H1 (cell line): ENCODE measurements around the gene RNU6-9. TPM values are rescaled to one million over a fixed set of nuclear protein-coding genes. Genes with fewer than 3 reads are reported as not detected.

Source experiments
- CTCF ChIA-PET: fragments of 300-600 bp; sonication (Branson Sonifier 250); formaldehyde crosslinking; loops from one replicate; lab custom pipeline; 2021; ENCODE audit not compliant: partially characterized antibody; lab: Charles Lee
- POLR2A ChIA-PET: fragments of 300-600 bp; sonication (Branson Sonifier 250); formaldehyde crosslinking; loops from one replicate; lab custom pipeline; 2021; ENCODE audit warnings: inconsistent platforms; ENCODE audit not compliant: partially characterized antibody; lab: Charles Lee
- DNase-seq, 2 experiments: peaks; one replicate each; pipeline versions ENCODE4 v3.0.0 to v3.0.0-alpha.2; 2010 to 2022; ENCODE audit warnings: low spot score in 2 of 2, low read depth in 1 of 2, mixed read lengths in 1 of 2
- FAIRE-seq: peaks from 2 replicates; lab custom pipeline; 2011; peaks lifted over from hg19 to GRCh38; lab: Jason Lieb, UNC
- H2AFZ ChIP-seq: 2 replicates; pipeline ENCODE4 v1.8.1; 2012; ENCODE audit warnings: low read length, inconsistent platforms
- H2AK5ac ChIP-seq: 2 replicates; pipeline ENCODE4 v1.6.1; 2013; ENCODE audit warnings: low read depth, low read length
- H2BK120ac ChIP-seq: replicated peaks from 2 replicates; pipeline ENCODE3; 2013; ENCODE audit warnings: low read depth, low read length, inconsistent platforms
- H2BK12ac ChIP-seq: 2 replicates; pipeline ENCODE4 v1.6.1; 2013; ENCODE audit warnings: low read depth, low read length
- H2BK15ac ChIP-seq: 2 replicates; pipeline ENCODE4 v1.6.1; 2013; ENCODE audit warnings: low read length
- H2BK20ac ChIP-seq: 2 replicates; pipeline ENCODE4 v1.6.1; 2013; ENCODE audit warnings: low read length
- H2BK5ac ChIP-seq: 2 replicates; pipeline ENCODE4 v1.6.1; 2013; ENCODE audit warnings: low read depth, low read length
- H3K14ac ChIP-seq: 2 replicates; pipeline ENCODE4 v1.6.1; 2013; ENCODE audit warnings: inconsistent platforms; ENCODE audit not compliant: insufficient read length
- H3K18ac ChIP-seq: 2 replicates; pipeline ENCODE4 v1.6.1; 2013; ENCODE audit warnings: low read length; ENCODE audit errors: extremely low read depth
- H3K23ac ChIP-seq: 2 replicates; pipeline ENCODE4 v1.6.1; 2013; ENCODE audit warnings: inconsistent platforms; ENCODE audit not compliant: insufficient read length
- H3K23me2 ChIP-seq: 2 replicates; pipeline ENCODE4 v1.6.1; 2013; ENCODE audit warnings: low read depth, low read length
- H3K27ac ChIP-seq: 2 replicates; pipeline ENCODE4 v1.6.1; 2011; ENCODE audit warnings: low read depth, low read length, inconsistent platforms
- H3K27me3 ChIP-seq, 4 experiments: replicated peaks in 1 of 4; 1 replicate in 1 of 4; 2 replicates in 3 of 4; pipeline versions ENCODE4 v1.6.1 to v1.8.1; 2011 to 2013; ENCODE audit warnings: low read length in 3 of 4, mild to moderate bottlenecking in 3 of 4, inconsistent platforms in 2 of 4, mixed read lengths in 2 of 4, moderate library complexity in 1 of 4; ENCODE audit not compliant: control insufficient read depth in 3 of 4, insufficient read depth in 3 of 4; ENCODE audit errors: extremely low read depth in 1 of 4
- H3K36me3 ChIP-seq, 4 experiments: 2 replicates each; pipeline versions ENCODE4 v1.6.1 to v1.8.1; 2011 to 2013; ENCODE audit warnings: mild to moderate bottlenecking in 4 of 4, low read length in 3 of 4, moderate library complexity in 2 of 4, control low read depth in 1 of 4, inconsistent platforms in 1 of 4; ENCODE audit not compliant: insufficient read depth in 4 of 4, control insufficient read depth in 2 of 4
- H3K4ac ChIP-seq: replicated peaks from 2 replicates; pipeline ENCODE3; 2013; ENCODE audit warnings: low read length, low read depth, mixed read lengths, inconsistent platforms; ENCODE audit not compliant: insufficient read length
- H3K4me1 ChIP-seq, 4 experiments: replicated peaks in 1 of 4; 1 replicate in 1 of 4; 2 replicates in 3 of 4; pipeline versions ENCODE4 v1.6.1 to v1.8.1; 2011 to 2013; ENCODE audit warnings: low read length in 3 of 4, inconsistent platforms in 2 of 4, mixed read lengths in 1 of 4; ENCODE audit not compliant: insufficient read depth in 4 of 4, control insufficient read depth in 3 of 4
- H3K4me2 ChIP-seq, 2 experiments: 2 replicates each; pipeline versions ENCODE4 v1.6.1 to v1.8.1; 2011 to 2013; ENCODE audit warnings: low read depth in 2 of 2, low read length in 2 of 2, control low read depth in 1 of 2, inconsistent platforms in 1 of 2, mild to moderate bottlenecking in 1 of 2; ENCODE audit not compliant: insufficient read depth in 1 of 2
- H3K4me3 ChIP-seq, 4 experiments: fragments of 200-600, 300-600 bp in 1 of 4; sonication (generic), shearing (Covaris generic), sonication (Bioruptor Twin) in 1 of 4; 2 replicates each; pipeline versions ENCODE4 v1.5.1 to v1.8.1; 2011 to 2016; ENCODE audit warnings: low read length in 4 of 4, low read depth in 3 of 4, control low read depth in 2 of 4, inconsistent platforms in 2 of 4, mild to moderate bottlenecking in 2 of 4, mixed read lengths in 1 of 4, moderate library complexity in 1 of 4; ENCODE audit not compliant: insufficient read depth in 2 of 4; ENCODE audit errors: extremely low read depth in 1 of 4
- H3K56ac ChIP-seq: replicated peaks from 2 replicates; pipeline ENCODE3; 2013; ENCODE audit warnings: low read depth, mild to moderate bottlenecking, mixed read lengths, low read length, inconsistent platforms; ENCODE audit not compliant: insufficient read length
- H3K79me1 ChIP-seq: 2 replicates; pipeline ENCODE4 v1.6.1; 2013; ENCODE audit warnings: low read depth, low read length, control low read depth
- H3K79me2 ChIP-seq, 2 experiments: 2 replicates each; pipeline versions ENCODE4 v1.6.1 to v1.8.1; 2012 to 2013; ENCODE audit warnings: low read length in 2 of 2, mild to moderate bottlenecking in 2 of 2, inconsistent platforms in 1 of 2; ENCODE audit not compliant: insufficient read depth in 2 of 2, control insufficient read depth in 1 of 2
- H3K9ac ChIP-seq, 4 experiments: replicated peaks in 1 of 4; 1 replicate in 1 of 4; 2 replicates in 3 of 4; pipeline versions ENCODE4 v1.6.1 to v1.8.1; 2011 to 2013; ENCODE audit warnings: low read depth in 3 of 4, low read length in 3 of 4, control low read depth in 2 of 4, mild to moderate bottlenecking in 2 of 4, moderate library complexity in 2 of 4, inconsistent platforms in 1 of 4; ENCODE audit errors: extremely low read depth in 1 of 4
- H3K9me3 ChIP-seq, 2 experiments: 2 replicates each; pipeline versions ENCODE4 v1.6.1 to v1.8.1; 2012 to 2013; ENCODE audit warnings: mild to moderate bottlenecking in 2 of 2, moderate library complexity in 2 of 2, control low read depth in 1 of 2, inconsistent platforms in 1 of 2, low read depth in 1 of 2, low read length in 1 of 2, mixed read lengths in 1 of 2; ENCODE audit not compliant: insufficient read depth in 2 of 2
- H4K20me1 ChIP-seq, 2 experiments: replicated peaks in 1 of 2; 2 replicates each; pipeline versions ENCODE3 to v1.8.1; 2011 to 2013; ENCODE audit warnings: inconsistent platforms in 2 of 2, low read length in 2 of 2, mild to moderate bottlenecking in 1 of 2; ENCODE audit not compliant: insufficient read depth in 2 of 2, control insufficient read depth in 1 of 2
- H4K5ac ChIP-seq: 2 replicates; pipeline ENCODE4 v1.6.1; 2013; ENCODE audit warnings: low read length, low read depth, mixed read lengths, inconsistent platforms; ENCODE audit not compliant: insufficient read length
- H4K8ac ChIP-seq: 2 replicates; pipeline ENCODE4 v1.8.0; 2013; ENCODE audit warnings: mild to moderate bottlenecking, moderate library complexity, low read length, inconsistent platforms; ENCODE audit not compliant: insufficient read depth; ENCODE audit errors: extremely low read depth
- H4K91ac ChIP-seq: replicated peaks from 2 replicates; pipeline ENCODE3; 2013; ENCODE audit warnings: low read length, mixed read lengths, inconsistent platforms; ENCODE audit not compliant: insufficient read length
- MAFK ChIP-seq: IDR thresholded peaks from 2 replicates; pipeline ENCODE4 v1.6.1; 2012; ENCODE audit warnings: low read depth, mild to moderate bottlenecking, improper control_type of control experiment, low read length
- RNF2 ChIP-seq: fragments of 200-900, 300-1000 bp; sonication (generic); IDR thresholded peaks from 2 replicates; pipeline ENCODE4 v1.7.1; 2016; ENCODE audit warnings: borderline replicate concordance, low read depth, mild to moderate bottlenecking, antibody characterized with exemption, low read length; ENCODE audit not compliant: poor library complexity, severe bottlenecking; ENCODE audit errors: missing control alignments
- SUZ12 ChIP-seq: fragments of 200-600 bp; sonication (generic); IDR thresholded peaks from 2 replicates; pipeline ENCODE4 v1.6.1; 2012; ENCODE audit warnings: mild to moderate bottlenecking, inconsistent platforms, low read length, moderate library complexity, mixed read lengths
- WGBS, 2 experiments: shearing (Covaris generic) in 1 of 2; methylation state at CpG; one replicate each; pipeline versions ENCODE4 v1.1.6 to v1.1.7; 2013 to 2015; ENCODE audit warnings: low lambda C conversion rate in 2 of 2, mixed read lengths in 2 of 2, inconsistent platforms in 1 of 2, low coverage in 1 of 2, missing lambda C conversion rate in 1 of 2; ENCODE audit not compliant: insufficient replicate concordance in 2 of 2, insufficient coverage in 1 of 2, insufficient read length in 1 of 2; ENCODE audit errors: extremely low coverage in 1 of 2, missing lambda C conversion rate in 1 of 2; 5-methylcytosine and 5-hydroxymethylcytosine counted together
- polyA plus RNA-seq, 7 experiments: library from polyadenylated mRNA; depleted of rRNA in 3 of 7; stranded (reverse) in 5 of 7; unstranded in 2 of 7; fragments of >200 nt in 5 of 7; fragments of 200-250 nt in 2 of 7; gene quantifications; 1 replicate in 5 of 7; 2 replicates in 1 of 7; 4 replicates in 1 of 7; pipeline versions ENCODE4 v1.2.1 to v1.2.3, GENCODE V29; 2011 to 2013; ENCODE audit warnings: missing spikeins in 2 of 7, mixed read lengths in 2 of 7
- total RNA-seq: library from RNA; stranded (reverse); fragmentation: NEBNext Ultra II Directional; extraction: Animal tissue kit (Norgen Biotek cat#: 25700); gene quantifications from 2 replicates; pipeline ENCODE4 v1.2.1, GENCODE V29; 2021

RNU6-9 gene
- total and polyA plus RNA-seq, 2 of the 8 experiments (the other 6 are each of a cell fraction or from before 2014, with no cell fraction given) = not detected

DNA sequence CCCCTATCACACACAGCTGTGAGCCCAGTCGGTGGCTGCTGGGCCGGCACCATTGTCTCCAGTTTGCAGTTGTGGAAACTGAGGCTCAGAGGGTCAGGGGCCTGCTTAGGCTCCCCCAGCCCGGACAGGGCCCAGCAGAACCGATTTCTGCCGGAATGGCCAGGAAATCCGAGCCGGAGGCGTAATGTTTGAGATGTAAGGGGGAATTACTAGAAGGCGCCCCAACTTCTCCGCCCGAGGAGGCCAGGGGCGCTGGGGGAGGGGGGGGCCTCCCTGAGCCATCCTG is 24.8 kb downstream of the RNU6-9 start:
- Histone ChIP-seq H3K4me2 (peak overlapping the region; percentile 30 to 97), H3K56ac (no peak overlapping the region), H4K20me1 (peaks cover 0 to 6% of the 10 kb centered on the region in 2 experiments), H3K23ac (no peak overlapping the region), H3K79me1 (no peaks in the 10 kb centered on the region), H2BK20ac (no peak overlapping the region), H4K91ac (no peak overlapping the region), H3K27me3 (peaks cover 32 to 44% (median 38%) of the 10 kb centered on the region in 4 experiments), H2AFZ (no peak overlapping the region), H3K4me1 (peaks cover 0 to 22% (median 11%) of the 10 kb centered on the region in 4 experiments; a peak in 5 of 7 replicates), H3K79me2 (no peaks in the 10 kb centered on the region), H3K4ac (no peak overlapping the region), H4K8ac (no peak overlapping the region), H2BK15ac (no peak overlapping the region), H2BK12ac (no peak overlapping the region), H3K9me3 (no peaks in the 10 kb centered on the region), H4K5ac (no peak overlapping the region), H3K14ac (no peak overlapping the region), H3K18ac (no peak overlapping the region), H3K27ac (no peak overlapping the region), H3K9ac (no peak overlapping the region), H2AK5ac (no peak overlapping the region), H2BK120ac (no peak overlapping the region), H3K23me2 (peaks cover 25% of the 10 kb centered on the region; the same call in 1 of the 2 replicates), H3K36me3 (peaks cover 0 to 5% (median 0%) of the 10 kb centered on the region in 4 experiments; a peak in 1 of 8 replicates), H2BK5ac (no peak overlapping the region; the same call in 1 of the 2 replicates), H3K4me3 (peak overlapping the region; percentile 10 to 76 (median 54); a peak in 7 of 8 replicates)
- POLR2A ChIA-PET = interaction anchor here (2.2 kb wide), 1 partner anchor 55 kb away, joined by 10 read pairs; no protein-coding TSS in a partner anchor
- CTCF ChIA-PET = interaction anchor here (0.6 to 1.1 kb wide), 9 partner anchors 35 to 199 kb away, joined by 3 to 5 read pairs (median 3); partner anchors contain the start of gene WDR18
- DNase-seq (no peak), FAIRE-seq (no peak)
- TF ChIP-seq RNF2 = peak; percentile 26
- TF ChIP-seq SUZ12 = 0 out of 2 replicates have a peak, but pooled peaks have one; percentile 1
- TF ChIP-seq MAFK = no peak
- WGBS, 2 experiments = 8% methylated on average over 9 of the region's 12 CpGs; no CpG with 5 or more reads in 1 of the 2 experiments
